Epithelial cell of proximal tubule (primary cell): ENCODE results near the gene MYH7B. TPM values are rescaled to one million over a fixed set of nuclear protein-coding genes. Genes with fewer than 3 reads are reported as not detected.

Experiments used
- DNase-seq: peaks from one replicate; pipeline ENCODE4 v3.0.0-alpha.2; 2011; ENCODE audit warnings: low read depth
- H3K4me3 ChIP-seq: 2 replicates; pipeline ENCODE4 v1.5.1; 2011; ENCODE audit warnings: low read depth, mild to moderate bottlenecking, low read length
- total RNA-seq: library from RNA; depleted of rRNA; stranded (reverse); fragments of >200 nt; gene quantifications from 2 replicates; pipeline ENCODE4 v1.2.3, GENCODE V29; 2015
- TF ChIP-seq, protein P1 (sequence below): conservative IDR thresholded peaks from 2 replicates; pipeline ENCODE4 v1.5.1; 2012; ENCODE audit warnings: low read depth, mild to moderate bottlenecking, low read length

Gene MYH7B
- total RNA-seq, 1 donor from 2014 or later = not detected

DNA sequence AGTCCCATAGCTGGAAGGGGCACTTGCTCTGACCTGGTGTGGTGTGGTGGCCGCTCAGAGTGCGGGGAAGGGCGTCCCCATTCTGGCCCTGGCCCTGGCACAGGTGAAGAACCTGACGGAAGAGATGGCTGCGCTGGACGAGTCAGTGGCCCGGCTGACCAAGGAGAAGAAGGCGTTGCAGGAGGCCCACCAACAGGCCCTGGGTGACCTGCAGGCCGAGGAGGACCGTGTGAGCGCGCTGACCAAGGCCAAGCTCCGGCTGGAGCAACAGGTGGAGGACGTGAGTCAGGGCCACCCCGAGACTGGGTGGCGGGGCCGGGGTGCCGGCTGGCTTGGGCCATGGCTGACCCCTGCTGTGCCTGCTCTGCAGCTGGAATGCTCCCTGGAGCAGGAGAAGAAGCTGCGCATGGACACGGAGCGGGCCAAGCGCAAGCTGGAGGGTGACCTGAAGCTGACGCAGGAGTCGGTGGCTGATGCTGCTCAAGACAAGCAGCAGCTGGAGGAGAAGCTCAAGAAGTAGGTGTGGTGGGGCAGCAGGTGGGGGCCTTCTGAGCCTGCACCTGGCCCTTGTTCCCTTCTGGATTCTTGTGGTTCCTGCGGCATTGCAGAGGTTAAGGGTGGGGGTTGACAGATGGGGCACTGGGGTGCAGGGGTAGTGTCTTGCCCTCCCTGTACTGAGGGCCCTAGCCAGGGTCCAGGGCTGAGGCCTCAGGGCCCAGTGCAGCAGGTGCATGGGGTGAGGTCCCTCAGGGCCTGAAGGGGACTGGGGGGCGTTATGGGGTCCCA is 40.8 kb downstream of the MYH7B start:
- TF ChIP-seq, protein P1, sequence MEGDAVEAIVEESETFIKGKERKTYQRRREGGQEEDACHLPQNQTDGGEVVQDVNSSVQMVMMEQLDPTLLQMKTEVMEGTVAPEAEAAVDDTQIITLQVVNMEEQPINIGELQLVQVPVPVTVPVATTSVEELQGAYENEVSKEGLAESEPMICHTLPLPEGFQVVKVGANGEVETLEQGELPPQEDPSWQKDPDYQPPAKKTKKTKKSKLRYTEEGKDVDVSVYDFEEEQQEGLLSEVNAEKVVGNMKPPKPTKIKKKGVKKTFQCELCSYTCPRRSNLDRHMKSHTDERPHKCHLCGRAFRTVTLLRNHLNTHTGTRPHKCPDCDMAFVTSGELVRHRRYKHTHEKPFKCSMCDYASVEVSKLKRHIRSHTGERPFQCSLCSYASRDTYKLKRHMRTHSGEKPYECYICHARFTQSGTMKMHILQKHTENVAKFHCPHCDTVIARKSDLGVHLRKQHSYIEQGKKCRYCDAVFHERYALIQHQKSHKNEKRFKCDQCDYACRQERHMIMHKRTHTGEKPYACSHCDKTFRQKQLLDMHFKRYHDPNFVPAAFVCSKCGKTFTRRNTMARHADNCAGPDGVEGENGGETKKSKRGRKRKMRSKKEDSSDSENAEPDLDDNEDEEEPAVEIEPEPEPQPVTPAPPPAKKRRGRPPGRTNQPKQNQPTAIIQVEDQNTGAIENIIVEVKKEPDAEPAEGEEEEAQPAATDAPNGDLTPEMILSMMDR = no peak
- H3K4me3 ChIP-seq = no peak overlapping the region
- no peak for DNase-seq

DNA sequence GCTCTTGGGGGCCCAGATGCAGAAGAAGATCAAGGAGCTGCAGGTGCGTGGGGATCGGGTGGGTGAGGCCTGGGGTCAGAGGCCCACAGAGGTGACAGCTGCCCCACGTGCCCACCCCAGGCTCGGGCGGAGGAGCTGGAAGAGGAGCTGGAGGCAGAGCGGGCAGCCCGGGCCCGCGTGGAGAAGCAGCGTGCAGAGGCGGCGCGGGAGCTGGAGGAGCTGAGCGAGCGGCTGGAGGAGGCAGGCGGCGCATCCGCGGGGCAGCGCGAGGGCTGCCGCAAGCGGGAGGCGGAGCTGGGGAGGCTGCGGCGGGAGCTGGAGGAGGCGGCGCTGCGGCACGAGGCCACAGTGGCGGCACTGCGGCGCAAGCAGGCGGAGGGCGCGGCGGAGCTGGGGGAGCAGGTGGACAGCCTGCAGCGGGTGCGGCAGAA is 41.5 kb downstream of the MYH7B start:
- DNase-seq = no peak
- H3K4me3 ChIP-seq = no peak overlapping the region
- TF ChIP-seq, protein P1 = no peak

DNA sequence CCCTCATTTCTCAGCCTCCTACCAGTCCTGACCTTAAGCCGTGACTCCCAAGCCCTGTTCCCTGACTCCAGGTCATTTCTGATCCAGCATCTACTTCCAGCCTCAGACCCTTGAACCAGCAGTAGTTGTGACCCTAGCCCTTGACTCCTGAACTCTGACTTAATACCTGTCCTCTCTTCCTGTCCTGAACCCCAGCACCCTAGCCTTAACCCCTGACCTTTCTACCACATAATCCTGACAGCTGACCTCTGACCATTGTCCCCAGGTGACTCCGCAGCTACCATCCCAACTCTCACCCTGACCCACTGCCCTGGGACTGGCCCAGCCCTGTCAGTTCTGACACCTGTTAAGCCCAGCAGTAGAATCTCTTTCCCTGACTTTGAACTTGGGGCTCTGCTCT is 42.1 kb downstream of the MYH7B start:
- H3K4me3 ChIP-seq = no peak overlapping the region
- TF ChIP-seq, protein P1 = no peak
- DNase-seq = no peak

DNA sequence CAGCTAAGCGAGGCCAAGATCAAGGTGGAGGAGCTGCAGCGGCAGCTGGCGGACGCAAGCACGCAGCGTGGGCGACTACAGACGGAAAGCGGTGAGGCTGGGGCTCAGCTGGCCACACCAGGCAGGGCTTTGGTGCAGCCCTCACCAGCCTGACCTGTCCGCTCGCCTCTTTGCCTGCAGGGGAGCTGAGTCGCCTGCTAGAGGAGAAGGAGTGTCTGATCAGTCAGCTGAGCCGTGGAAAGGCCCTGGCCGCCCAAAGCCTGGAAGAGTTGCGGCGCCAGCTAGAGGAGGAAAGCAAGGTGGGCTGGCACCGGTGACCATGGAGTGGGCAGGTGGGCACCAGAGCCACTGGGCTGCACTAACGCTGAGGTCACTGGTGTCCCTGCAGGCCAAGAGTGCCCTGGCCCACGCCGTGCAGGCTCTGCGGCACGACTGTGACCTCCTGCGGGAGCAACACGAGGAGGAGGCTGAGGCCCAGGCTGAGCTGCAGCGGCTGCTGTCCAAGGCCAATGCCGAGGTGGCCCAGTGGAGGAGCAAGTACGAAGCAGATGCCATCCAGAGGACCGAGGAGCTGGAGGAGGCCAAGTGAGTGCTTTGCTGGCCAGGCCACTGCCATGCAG is 42.8 kb downstream of the MYH7B start:
- DNase-seq = no peak
- TF ChIP-seq, protein P1 = no peak
- H3K4me3 ChIP-seq = no peak overlapping the region

DNA sequence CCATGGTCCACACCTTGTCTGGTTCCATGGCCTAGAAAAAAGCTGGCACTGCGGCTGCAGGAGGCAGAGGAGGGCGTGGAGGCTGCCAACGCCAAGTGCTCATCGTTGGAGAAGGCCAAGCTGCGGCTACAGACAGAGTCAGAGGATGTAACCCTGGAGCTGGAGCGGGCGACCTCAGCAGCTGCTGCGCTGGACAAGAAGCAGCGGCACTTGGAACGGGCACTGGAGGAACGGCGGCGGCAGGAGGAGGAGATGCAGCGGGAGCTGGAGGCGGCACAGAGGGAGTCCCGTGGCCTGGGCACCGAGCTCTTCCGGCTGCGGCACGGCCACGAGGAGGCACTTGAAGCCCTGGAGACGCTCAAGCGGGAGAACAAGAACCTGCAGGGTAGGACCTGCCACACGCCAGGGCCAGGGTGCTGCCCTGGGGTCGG is 43.4 kb downstream of the MYH7B start:
- no peak for DNase-seq
- TF ChIP-seq, protein P1 = no peak
- H3K4me3 ChIP-seq = no peak overlapping the region

DNA sequence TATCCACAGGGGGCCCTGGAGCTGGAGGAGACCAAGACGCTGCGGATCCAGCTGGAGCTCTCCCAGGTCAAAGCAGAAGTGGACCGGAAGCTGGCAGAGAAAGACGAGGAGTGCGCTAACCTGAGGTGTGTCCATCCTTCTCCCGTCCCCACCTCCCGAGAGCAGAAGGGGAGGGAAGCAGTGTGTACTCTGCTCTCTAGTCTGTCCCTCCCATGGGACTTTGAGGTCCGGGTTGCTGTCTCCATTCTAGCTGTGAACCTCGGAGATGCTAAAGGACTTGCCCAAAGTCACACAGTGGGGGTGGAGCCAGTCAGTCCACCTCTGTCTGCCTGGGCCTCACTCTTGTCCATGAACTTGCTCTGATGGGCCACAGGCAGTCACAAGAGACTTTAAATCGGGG is 44.1 kb downstream of the MYH7B start:
- no peak overlapping the region for H3K4me3 ChIP-seq
- no peak for DNase-seq
- TF ChIP-seq, protein P1 = no peak
